Neural progenitor cell (in vitro differentiated cells): ENCODE data around the gene TMEM154.

Source experiments
- CTCF ChIP-seq: fragments of 200-600 bp; sonication (generic); IDR thresholded peaks from 2 replicates; pipeline ENCODE4 v1.5.1; 2017; ENCODE audit warnings: antibody characterized with exemption, mild to moderate bottlenecking
- EZH2 ChIP-seq: fragments of 200-600 bp; sonication (generic); IDR thresholded peaks from 2 replicates; pipeline ENCODE4 v1.6.1; 2017; ENCODE audit warnings: antibody characterized with exemption, mild to moderate bottlenecking, moderate library complexity
- EZH2phosphoT487 ChIP-seq: fragments of 200-600 bp; sonication (generic); IDR thresholded peaks from 2 replicates; pipeline ENCODE4 v1.6.1; 2017; ENCODE audit warnings: antibody characterized with exemption

- TF ChIP-seq CTCF (no peak), EZH2phosphoT487 (no peak), EZH2 (no peak)
Observed at GRCh38 chr4:152686452-152687013, 6.7 kb upstream of the TMEM154 start.
